GM12873 (cell line): Measurements from ENCODE around the gene DAB1.

Experiments used
- CTCF ChIP-seq: IDR thresholded peaks from 2 replicates; pipeline ENCODE4 v1.5.1; 2012; ENCODE audit warnings: low read depth, mild to moderate bottlenecking, moderate library complexity, low read length, control low read depth; ENCODE audit not compliant: insufficient read depth; ENCODE audit errors: missing control alignments

DAB1 gene

GRCh38 chr1:57167997-57168396, 255.9 kb downstream of the DAB1 start:
- TF ChIP-seq CTCF = no peak

GRCh38 chr1:57165546-57165945, 258.3 kb downstream of the DAB1 start:
- TF ChIP-seq CTCF = no peak

GRCh38 chr1:57164584-57164983, 259.3 kb downstream of the DAB1 start:
- TF ChIP-seq CTCF = no peak

GRCh38 chr1:57163789-57164188, 260.1 kb downstream of the DAB1 start:
- no peak for TF ChIP-seq CTCF

- no peak for TF ChIP-seq CTCF
Observed at GRCh38 chr1:57163325-57163724, 260.5 kb downstream of the DAB1 start.

GRCh38 chr1:57162607-57163261, 261.1 kb downstream of the DAB1 start:
- no peak for TF ChIP-seq CTCF

GRCh38 chr1:57160594-57160993, 263.3 kb downstream of the DAB1 start:
- TF ChIP-seq CTCF = no peak

- TF ChIP-seq CTCF = no peak
Observed at GRCh38 chr1:57158604-57158998, 265.3 kb downstream of the DAB1 start.
